Keratinocyte (primary cell): ENCODE data around the gene ELANE. TPM values are rescaled to one million over a fixed set of nuclear protein-coding genes. Genes with fewer than 3 reads are reported as not detected.
"Not testable (repeated sequence)": the region's sequence is repeated elsewhere in the genome, so short reads cannot be mapped to it uniquely, and the experiment has no call there.

Experiments
- DNase-seq: peaks from one replicate; pipeline ENCODE4 v3.0.0-alpha.2; 2011; ENCODE audit warnings: low read depth, missing footprints, low spot score
- FAIRE-seq: peaks from 2 replicates; lab custom pipeline; 2011; peaks lifted over from hg19 to GRCh38; lab: Jason Lieb, UNC
- H2AFZ ChIP-seq: 2 replicates; pipeline ENCODE4 v1.6.0; 2012; ENCODE audit warnings: low read length, control low read depth, inconsistent platforms; ENCODE audit not compliant: control insufficient read depth
- H3K27ac ChIP-seq: 2 replicates; pipeline ENCODE4 v1.5.1; 2011; ENCODE audit warnings: low read length; ENCODE audit not compliant: control insufficient read depth, insufficient read depth
- H3K27me3 ChIP-seq: 3 replicates; pipeline ENCODE4 v1.6.0; 2011; ENCODE audit warnings: low read length; ENCODE audit not compliant: control insufficient read depth, insufficient read depth; ENCODE audit errors: extremely low read depth
- H3K36me3 ChIP-seq, 2 experiments: 2 replicates in 1 of 2; 3 replicates in 1 of 2; pipeline ENCODE4 v1.5.1; 2011; ENCODE audit warnings: low read length in 2 of 2, mild to moderate bottlenecking in 1 of 2; ENCODE audit not compliant: control insufficient read depth in 2 of 2, insufficient read depth in 2 of 2; ENCODE audit errors: extremely low read depth in 1 of 2
- H3K4me1 ChIP-seq: 3 replicates; pipeline ENCODE4 v1.5.1; 2011; ENCODE audit warnings: low read length; ENCODE audit not compliant: control insufficient read depth, insufficient read depth; ENCODE audit errors: extremely low read depth
- H3K4me2 ChIP-seq: 3 replicates; pipeline ENCODE4 v1.6.0; 2011; ENCODE audit warnings: low read depth, low read length; ENCODE audit not compliant: control insufficient read depth, insufficient read depth; ENCODE audit errors: extremely low read depth
- H3K4me3 ChIP-seq, 3 experiments: fragments of 200-600 bp in 1 of 3; sonication (generic) in 1 of 3; 2 replicates in 2 of 3; 3 replicates in 1 of 3; pipeline ENCODE4 v1.5.1; 2011 to 2016; ENCODE audit warnings: low read length in 3 of 3, mild to moderate bottlenecking in 3 of 3, control low read depth in 2 of 3, inconsistent platforms in 1 of 3, low read depth in 1 of 3, mixed read lengths in 1 of 3, mixed run types in 1 of 3, moderate library complexity in 1 of 3; ENCODE audit not compliant: control insufficient read depth in 2 of 3, insufficient read depth in 2 of 3; ENCODE audit errors: extremely low read depth in 1 of 3
- H3K79me2 ChIP-seq: 2 replicates; pipeline ENCODE4 v1.6.0; 2012; ENCODE audit warnings: low read length; ENCODE audit not compliant: control insufficient read depth, insufficient read depth
- H3K9ac ChIP-seq: 3 replicates; pipeline ENCODE4 v1.6.0; 2011; ENCODE audit warnings: low read length; ENCODE audit not compliant: control insufficient read depth, insufficient read depth; ENCODE audit errors: extremely low read depth
- H3K9me1 ChIP-seq: 3 replicates; pipeline ENCODE4 v1.6.0; 2011; ENCODE audit warnings: low read length; ENCODE audit not compliant: control insufficient read depth, insufficient read depth; ENCODE audit errors: extremely low read depth
- H3K9me3 ChIP-seq: 2 replicates; pipeline ENCODE4 v1.5.1; 2012; ENCODE audit warnings: low read depth, low read length; ENCODE audit not compliant: control insufficient read depth
- H4K20me1 ChIP-seq: 3 replicates; pipeline ENCODE4 v1.6.0; 2011; ENCODE audit warnings: low read length; ENCODE audit not compliant: control insufficient read depth, insufficient read depth; ENCODE audit errors: extremely low read depth
- EZH2 ChIP-seq: IDR thresholded peaks from one replicate; pipeline ENCODE4 v1.6.1; 2012; ENCODE audit warnings: inconsistent platforms, mild to moderate bottlenecking, low read length, moderate library complexity
- dilution Hi-C: fragments of 300-500 bp; cut with MboI; formaldehyde crosslinking; loops from one replicate; pipeline ENCODE4 v1.7.0; 2020; ENCODE audit warnings: low sequenced_read_pairs; ENCODE audit not compliant: extremely low pct_ligation_motif_present
- polyA plus RNA-seq, 5 experiments: library from polyadenylated mRNA; depleted of rRNA in 3 of 5; stranded (reverse) in 3 of 5; stranded (forward) in 1 of 5; unstranded in 1 of 5; fragments of >200 nt; gene quantifications; 1 replicate in 1 of 5; 2 replicates in 3 of 5; 3 replicates in 1 of 5; pipeline versions ENCODE4 v1.2.1 to v1.2.3, GENCODE V29; 2011 to 2012; ENCODE audit warnings: missing spikeins in 2 of 5, low read depth in 1 of 5, low replicate concordance in 1 of 5
- TF ChIP-seq, protein P1 (sequence below), 3 experiments: IDR thresholded peaks in 1 of 3; conservative IDR thresholded peaks in 1 of 3; optimal IDR thresholded peaks in 1 of 3; 2 replicates in 2 of 3; 3 replicates in 1 of 3; pipeline versions ENCODE3 to v1.5.1; 2011; ENCODE audit warnings: low read length in 3 of 3, mild to moderate bottlenecking in 3 of 3, moderate library complexity in 2 of 3, control low read depth in 1 of 3, inconsistent platforms in 1 of 3; ENCODE audit not compliant: insufficient read depth in 2 of 3; ENCODE audit errors: extremely low read depth in 1 of 3

ELANE gene
- polyA plus RNA-seq, 1 donor (not counting 4 experiments of a cell fraction or from before 2014, with no cell fraction given) = not detected

DNA sequence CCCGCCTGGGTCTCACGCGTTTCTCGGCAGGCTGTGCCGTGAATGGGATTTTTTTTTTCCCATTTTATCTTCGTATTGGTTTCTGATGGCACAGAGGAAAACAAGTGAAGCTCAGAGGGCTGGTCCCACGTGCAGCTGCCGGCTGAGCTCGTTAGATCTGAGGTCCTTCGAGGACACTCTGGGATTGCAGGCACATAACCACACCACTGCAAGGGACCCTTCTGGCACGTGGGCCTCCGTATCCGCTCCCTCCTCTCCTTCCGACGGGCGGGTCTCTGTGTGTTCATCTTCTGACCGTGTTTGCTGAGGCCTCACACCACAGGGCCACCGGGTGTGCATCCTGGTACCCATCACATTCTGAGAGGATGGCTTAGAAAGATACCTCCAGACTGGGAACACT is 24.0 kb downstream of the ELANE start:
- Histone ChIP-seq H3K9me3 (no peaks in the 10 kb centered on the region), H3K36me3 (peaks cover 6 to 21% of the 10 kb centered on the region in 2 experiments), H3K27ac (no peak overlapping the region), H3K4me1 (peaks cover 15% of the 10 kb centered on the region), H3K79me2 (no peaks in the 10 kb centered on the region), H3K27me3 (no peaks in the 10 kb centered on the region), H4K20me1 (no peaks in the 10 kb centered on the region), H3K4me2 (no peak overlapping the region), H2AFZ (no peak overlapping the region), H3K9ac (no peak overlapping the region), H3K4me3 (no peak overlapping the region), H3K9me1 (no peaks in the 10 kb centered on the region)
- no peak for DNase-seq
- no peak for FAIRE-seq
- TF ChIP-seq, protein P1, sequence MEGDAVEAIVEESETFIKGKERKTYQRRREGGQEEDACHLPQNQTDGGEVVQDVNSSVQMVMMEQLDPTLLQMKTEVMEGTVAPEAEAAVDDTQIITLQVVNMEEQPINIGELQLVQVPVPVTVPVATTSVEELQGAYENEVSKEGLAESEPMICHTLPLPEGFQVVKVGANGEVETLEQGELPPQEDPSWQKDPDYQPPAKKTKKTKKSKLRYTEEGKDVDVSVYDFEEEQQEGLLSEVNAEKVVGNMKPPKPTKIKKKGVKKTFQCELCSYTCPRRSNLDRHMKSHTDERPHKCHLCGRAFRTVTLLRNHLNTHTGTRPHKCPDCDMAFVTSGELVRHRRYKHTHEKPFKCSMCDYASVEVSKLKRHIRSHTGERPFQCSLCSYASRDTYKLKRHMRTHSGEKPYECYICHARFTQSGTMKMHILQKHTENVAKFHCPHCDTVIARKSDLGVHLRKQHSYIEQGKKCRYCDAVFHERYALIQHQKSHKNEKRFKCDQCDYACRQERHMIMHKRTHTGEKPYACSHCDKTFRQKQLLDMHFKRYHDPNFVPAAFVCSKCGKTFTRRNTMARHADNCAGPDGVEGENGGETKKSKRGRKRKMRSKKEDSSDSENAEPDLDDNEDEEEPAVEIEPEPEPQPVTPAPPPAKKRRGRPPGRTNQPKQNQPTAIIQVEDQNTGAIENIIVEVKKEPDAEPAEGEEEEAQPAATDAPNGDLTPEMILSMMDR (optimal IDR thresholded peaks at IDR 0.05 in 1 of 3, IDR thresholded peaks at IDR 0.05 in 1 of 3, conservative IDR thresholded peaks at IDR 0.05 in 1 of 3; ENCODE audit: extremely low read depth in 1 of 3, insufficient read depth in 2 of 3, low read length in 3 of 3) = no peak
- no peak for TF ChIP-seq EZH2
- dilution Hi-C loops = no loop called here

GRCh38 chr19:876780-877314 is 24.7 kb downstream of the ELANE start:
- H3K36me3 ChIP-seq = peaks cover 10 to 26% of the 10 kb centered on the region in 2 experiments

DNA sequence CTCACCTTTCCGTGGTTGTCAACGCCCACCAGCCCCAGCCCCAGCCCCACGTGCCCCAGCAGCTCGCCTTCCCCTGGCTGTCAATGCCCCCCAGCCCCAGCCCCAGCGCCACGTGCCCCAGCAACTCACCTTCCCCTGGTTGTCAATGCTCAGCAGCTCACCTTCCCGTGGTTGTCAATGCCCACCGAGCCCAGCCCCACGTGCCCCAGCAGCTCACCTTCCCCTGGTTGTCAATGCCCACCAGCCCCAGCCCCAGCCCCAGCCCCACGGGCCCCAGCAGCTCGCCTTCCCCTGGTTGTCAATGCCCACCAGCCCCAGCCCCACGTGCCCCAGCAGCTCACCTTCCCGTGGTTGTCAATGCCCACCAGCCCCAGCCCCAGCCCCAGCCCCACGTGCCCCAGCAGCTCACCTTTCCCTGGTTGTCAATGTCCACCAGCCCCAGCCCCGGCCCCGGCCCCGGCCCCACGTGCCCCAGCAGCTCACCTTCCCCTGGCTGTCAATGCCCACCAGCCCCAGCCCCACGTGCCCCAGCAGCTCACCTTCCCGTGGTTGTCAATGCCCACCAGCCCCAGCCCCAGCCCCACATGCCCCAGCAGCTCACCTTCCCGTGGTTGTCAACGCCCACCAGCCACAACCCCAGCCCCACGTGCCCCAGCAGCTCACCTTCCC is 26.0 kb downstream of the ELANE start:
- H3K4me1 ChIP-seq, H3K4me2 ChIP-seq, dilution Hi-C loops, FAIRE-seq, H2AFZ ChIP-seq, H4K20me1 ChIP-seq, H3K9me3 ChIP-seq, H3K9me1 ChIP-seq, H3K9ac ChIP-seq, H3K27me3 ChIP-seq, H3K4me3 ChIP-seq, H3K27ac ChIP-seq, DNase-seq, H3K79me2 ChIP-seq: not testable (repeated sequence)
- peaks cover 13 to 26% of the 10 kb centered on the region in 2 experiments for H3K36me3 ChIP-seq

More at GRCh38 chr19:876780-877314, 24.7 kb downstream of the ELANE start:
- peaks cover 14% of the 10 kb centered on the region for H3K4me1 ChIP-seq
- H3K27ac ChIP-seq = no peak overlapping the region
- H3K4me2 ChIP-seq = no peak overlapping the region
- H3K4me3 ChIP-seq = no peak overlapping the region
- no peak for TF ChIP-seq EZH2
- TF ChIP-seq, protein P1 (optimal IDR thresholded peaks at IDR 0.05 in 1 of 3, IDR thresholded peaks at IDR 0.05 in 1 of 3, conservative IDR thresholded peaks at IDR 0.05 in 1 of 3; ENCODE audit: extremely low read depth in 1 of 3, insufficient read depth in 2 of 3, low read length in 3 of 3) = no peak
- FAIRE-seq (no peak), DNase-seq (no peak)
- H3K9me3 ChIP-seq = no peaks in the 10 kb centered on the region
- no peak overlapping the region for H2AFZ ChIP-seq
- no peaks in the 10 kb centered on the region for H3K27me3 ChIP-seq
- dilution Hi-C loops = no loop called here
- no peaks in the 10 kb centered on the region for H4K20me1 ChIP-seq
- no peak overlapping the region for H3K9ac ChIP-seq
- no peaks in the 10 kb centered on the region for H3K79me2 ChIP-seq
- H3K9me1 ChIP-seq = no peaks in the 10 kb centered on the region
